HG02943 (cell line): Measurements from ENCODE around the gene KIF22.
"Not testable (repeated sequence)": the region's sequence is repeated elsewhere in the genome, so short reads cannot be mapped to it uniquely, and the experiment has no call there.

Source experiments
- ATAC-seq: cut with Tn5 transposase; IDR thresholded peaks from one replicate; pipeline ENCODE4 v1.9.1; 2021; ENCODE audit warnings: mild to moderate bottlenecking, low read depth, moderate library complexity; ENCODE audit not compliant: unreplicated experiment

Gene KIF22

GRCh38 chr16:29790183-29790948 is at the start of gene KIF22:
Gene KIF22 (plus strand): TSS chr16:29790751. CDS start chr16:29790760, 9 bp downstream.
- peak; percentile 90 for ATAC-seq

- no peak for ATAC-seq
Observed at GRCh38 chr16:29742683-29743275, 47.8 kb upstream of the KIF22 start.

GRCh38 chr16:29743475-29743826 is 47.1 kb upstream of the KIF22 start:
- no peak for ATAC-seq

GRCh38 chr16:29743827-29744531 is 46.6 kb upstream of the KIF22 start:
- ATAC-seq, result no peak

GRCh38 chr16:29744541-29745101 is 45.9 kb upstream of the KIF22 start:
- ATAC-seq, result no peak

GRCh38 chr16:29745121-29745852 is 45.3 kb upstream of the KIF22 start:
- ATAC-seq, result peak; percentile 51

GRCh38 chr16:29745853-29746345 is 44.7 kb upstream of the KIF22 start, which contains the start of gene C16orf54:
Gene C16orf54 (minus strand): TSS chr16:29745990. CDS start chr16:29744951, 1,039 bp downstream.
- ATAC-seq, result peak; percentile 79

- not testable (repeated sequence) for ATAC-seq
Observed at GRCh38 chr16:29746518-29746917, 44.0 kb upstream of the KIF22 start.

- ATAC-seq, result no peak
Observed at GRCh38 chr16:29747947-29748759, 42.4 kb upstream of the KIF22 start.

- not testable (repeated sequence) for ATAC-seq
Observed at GRCh38 chr16:29748760-29749149, 41.8 kb upstream of the KIF22 start.

GRCh38 chr16:29753516-29753915 is 37.0 kb upstream of the KIF22 start:
- no peak for ATAC-seq

GRCh38 chr16:29756654-29757053 is 33.9 kb upstream of the KIF22 start:
- ATAC-seq, result no peak

GRCh38 chr16:29757086-29757485 is 33.5 kb upstream of the KIF22 start:
- not testable (repeated sequence) for ATAC-seq

- no peak for ATAC-seq
Observed at GRCh38 chr16:29757950-29758466, 32.5 kb upstream of the KIF22 start.

- no peak for ATAC-seq
Observed at GRCh38 chr16:29760567-29761279, 29.8 kb upstream of the KIF22 start.

GRCh38 chr16:29761280-29761651 is 29.3 kb upstream of the KIF22 start:
- not testable (repeated sequence) for ATAC-seq

- ATAC-seq, result no peak
Observed at GRCh38 chr16:29761882-29762281, 28.7 kb upstream of the KIF22 start.

- ATAC-seq, result no peak
Observed at GRCh38 chr16:29763326-29763725, 27.2 kb upstream of the KIF22 start.
